GM12874 (cell line): ENCODE measurements around the gene PEA15.

ENCODE experiments used
- CTCF ChIP-seq: IDR thresholded peaks from 2 replicates; pipeline ENCODE4 v1.5.1; 2011; ENCODE audit warnings: low read depth, mild to moderate bottlenecking, control low read depth, low read length, moderate library complexity; ENCODE audit not compliant: insufficient read depth

Gene PEA15

GRCh38 chr1:160205242-160206035, at the start of gene PEA15:
TSS of gene PEA15 (plus strand) at chr1:160205384. CDS start at chr1:160211545, 6,161 bp downstream.
- no peak for TF ChIP-seq CTCF

- no peak for TF ChIP-seq CTCF
Observed at GRCh38 chr1:160156361-160156760, 48.8 kb upstream of the PEA15 start.

GRCh38 chr1:160157174-160157573, 48.0 kb upstream of the PEA15 start:
- TF ChIP-seq CTCF: no peak

GRCh38 chr1:160158031-160158430, 47.2 kb upstream of the PEA15 start:
- no peak for TF ChIP-seq CTCF

- no peak for TF ChIP-seq CTCF
Observed at GRCh38 chr1:160158534-160158933, 46.6 kb upstream of the PEA15 start.

- no peak for TF ChIP-seq CTCF
Observed at GRCh38 chr1:160159846-160160245, 45.3 kb upstream of the PEA15 start.

- peak; percentile 62 for TF ChIP-seq CTCF
Observed at GRCh38 chr1:160161965-160162705, 43.0 kb upstream of the PEA15 start.
